OCI-M1 (cell line): Measurements from ENCODE around the gene ACCS.

Experiments
- DNase-seq: peaks from one replicate; lab custom pipeline; 2025; lab: John Stamatoyannopoulos, UW

The ACCS gene

DNA sequence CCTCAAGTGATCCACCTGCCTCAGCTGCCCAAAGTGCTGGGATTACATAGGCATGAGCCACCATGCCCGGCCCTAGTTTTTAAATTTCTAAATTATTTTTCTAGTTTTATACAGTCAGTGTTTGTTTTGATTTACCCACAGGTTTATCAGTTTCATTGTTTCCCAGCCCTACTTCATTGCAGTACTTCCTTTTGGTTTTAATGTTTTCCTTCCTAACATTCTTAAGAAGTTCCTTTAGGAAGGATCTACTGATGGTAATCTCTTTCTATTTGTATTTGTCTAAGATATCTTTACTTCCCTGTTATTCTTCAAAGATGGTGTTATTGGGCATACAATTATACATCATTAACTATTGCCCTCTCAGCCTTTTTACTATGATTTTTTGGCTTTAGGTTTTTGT is 24.5 kb downstream of the ACCS start:
- no peak for DNase-seq

DNA sequence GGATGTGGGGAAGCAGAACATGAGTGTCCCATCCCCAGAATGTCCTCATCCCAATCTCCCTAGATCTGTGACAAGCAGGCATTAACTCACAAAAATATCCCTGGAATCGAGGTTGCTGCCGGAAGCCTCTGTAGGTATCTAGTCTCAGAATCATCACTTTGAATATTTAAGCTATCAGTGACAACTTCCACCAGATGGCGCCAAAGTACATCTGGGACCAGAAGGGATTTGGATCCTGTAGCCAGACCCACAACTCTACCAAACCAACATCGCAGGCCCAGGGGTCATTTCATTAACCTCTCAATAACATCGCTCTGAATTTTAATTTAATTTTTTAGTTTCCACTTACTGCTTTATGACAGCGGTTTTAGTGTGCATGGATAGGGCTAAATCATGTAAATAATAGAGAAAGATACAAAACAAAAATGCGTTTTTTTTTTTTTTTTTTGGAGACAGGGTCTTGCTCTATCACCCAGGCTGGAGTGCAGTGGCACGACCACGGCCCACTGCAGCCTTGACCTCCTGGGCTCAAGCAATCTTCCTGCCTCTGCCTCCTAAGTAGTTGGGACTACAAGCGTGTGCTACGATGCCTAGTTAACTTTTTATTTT is 28.3 kb downstream of the ACCS start:
- DNase-seq, result peak; percentile 91

DNA sequence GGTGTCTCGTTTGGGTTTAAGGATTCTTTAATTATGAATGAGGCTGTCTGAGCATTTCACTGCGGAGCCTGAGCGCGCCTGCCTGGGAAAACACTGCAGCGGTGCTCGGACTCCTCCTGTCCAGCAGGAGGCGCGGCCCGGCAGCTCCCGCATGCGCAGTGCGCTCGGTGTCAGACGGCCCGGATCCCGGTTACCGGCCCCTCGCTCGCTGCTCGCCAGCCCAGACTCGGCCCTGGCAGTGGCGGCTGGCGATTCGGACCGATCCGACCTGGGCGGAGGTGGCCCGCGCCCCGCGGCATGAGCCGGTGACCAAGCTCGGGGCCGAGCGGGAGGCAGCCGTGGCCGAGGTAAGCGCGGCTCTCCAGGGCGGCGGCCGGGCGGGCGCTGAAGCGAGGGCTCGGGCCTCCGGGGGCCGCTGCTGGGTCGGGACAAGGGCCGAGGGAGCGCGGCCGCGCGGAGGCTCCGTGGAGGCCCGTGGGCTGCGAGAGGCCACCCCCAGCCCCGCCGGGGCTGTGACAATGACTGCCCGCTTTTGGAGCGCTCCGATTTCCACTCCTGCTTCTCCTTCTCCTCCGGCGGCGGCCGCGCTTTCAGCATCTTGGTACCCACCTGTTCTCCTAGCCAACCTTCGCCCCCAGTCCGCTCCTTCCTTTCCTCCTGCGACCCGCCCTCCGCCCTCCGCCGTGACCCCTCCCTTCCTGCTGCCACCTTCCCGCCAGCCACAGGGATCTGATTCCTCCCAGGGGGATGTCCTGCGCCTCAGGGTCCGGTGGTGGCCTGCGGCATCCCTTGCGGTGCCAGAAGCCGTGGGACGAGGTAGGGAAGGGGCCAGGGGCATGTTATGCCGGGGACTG is 29.7 kb downstream of the ACCS start, which contains the start of gene EXT2:
Gene EXT2, plus strand, starts transcription at position 173 of the 854 bp plus-strand sequence. CDS start 12,035 bp downstream, outside the sequence.
- DNase-seq, result peak; percentile 88

DNA sequence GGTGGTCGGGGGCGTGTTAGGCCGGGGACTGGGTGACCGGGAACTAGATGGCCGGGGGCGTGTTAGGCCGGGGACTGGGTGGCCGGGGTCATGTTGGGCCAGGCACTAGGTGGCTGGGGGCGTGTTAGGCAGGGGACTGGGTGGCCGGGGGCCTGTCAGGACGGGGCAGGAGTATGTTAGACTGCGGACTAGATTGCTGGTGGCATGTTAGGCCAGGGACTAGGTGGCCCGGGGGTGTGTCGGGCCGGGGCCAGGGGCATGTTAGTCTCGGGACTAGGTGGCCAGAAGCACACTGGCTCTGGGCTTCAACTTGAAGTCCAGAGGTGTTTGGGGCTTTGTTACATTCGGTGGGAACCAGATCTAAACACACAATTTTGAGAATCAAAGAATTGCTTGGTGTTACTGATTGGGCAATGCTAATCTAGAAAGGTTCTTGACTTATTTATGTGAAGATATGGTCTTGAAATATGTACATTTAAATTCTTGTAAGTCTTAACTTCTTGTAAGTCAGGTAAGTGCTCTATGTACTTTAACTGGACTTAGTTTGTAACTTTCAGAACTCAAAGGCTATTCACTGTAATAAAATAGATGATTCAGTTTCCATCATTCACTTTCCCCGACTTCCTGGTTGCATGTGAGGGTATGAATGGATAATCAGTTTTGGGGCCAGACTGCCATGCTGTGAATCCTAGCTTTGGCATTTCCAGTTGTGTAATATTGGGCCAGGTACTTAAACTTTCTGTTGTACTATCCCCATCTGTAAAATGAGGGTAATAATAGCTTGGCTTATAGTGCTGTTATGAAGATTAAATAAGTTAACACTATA is 30.5 kb downstream of the ACCS start:
- DNase-seq, result no peak

DNA sequence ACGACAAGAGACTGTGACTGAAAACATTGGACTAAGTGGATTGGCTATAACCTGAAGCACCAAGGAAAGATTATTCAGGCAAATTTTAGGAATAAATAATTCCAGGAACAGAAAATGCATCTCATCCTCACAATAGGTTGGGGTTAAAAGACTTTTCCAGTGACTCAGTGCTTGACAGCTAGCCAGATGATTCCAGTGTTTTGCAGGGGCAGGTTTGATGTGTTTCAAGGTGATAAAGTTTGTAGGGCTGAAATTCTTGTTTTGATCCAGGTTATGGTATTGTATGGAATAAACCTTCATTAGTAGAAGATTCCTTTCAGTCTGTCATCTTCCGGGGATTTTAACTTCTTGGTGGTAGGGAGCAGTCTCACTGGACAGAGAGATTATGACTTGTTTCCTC is 31.8 kb downstream of the ACCS start:
- DNase-seq, result no peak

DNA sequence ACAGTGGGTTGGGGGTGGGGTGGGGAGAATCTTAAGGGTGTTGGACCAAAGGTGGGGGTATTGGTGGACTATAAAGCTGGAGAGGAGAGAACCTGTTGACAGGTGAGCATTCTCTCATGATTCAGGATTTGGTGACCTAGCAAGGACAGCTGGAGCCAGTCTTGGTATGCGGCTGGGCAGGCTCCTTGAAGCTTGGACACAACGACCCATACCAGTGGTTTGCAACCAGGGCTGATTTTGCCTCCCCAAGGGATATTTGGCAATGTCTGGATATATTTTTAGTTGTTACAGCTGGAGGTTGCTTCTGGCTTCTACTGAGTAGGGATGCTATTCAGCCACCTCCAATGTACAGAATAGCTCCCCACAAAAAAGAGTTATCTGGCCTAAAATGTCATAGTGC is 35.0 kb downstream of the ACCS start:
- DNase-seq, result no peak

DNA sequence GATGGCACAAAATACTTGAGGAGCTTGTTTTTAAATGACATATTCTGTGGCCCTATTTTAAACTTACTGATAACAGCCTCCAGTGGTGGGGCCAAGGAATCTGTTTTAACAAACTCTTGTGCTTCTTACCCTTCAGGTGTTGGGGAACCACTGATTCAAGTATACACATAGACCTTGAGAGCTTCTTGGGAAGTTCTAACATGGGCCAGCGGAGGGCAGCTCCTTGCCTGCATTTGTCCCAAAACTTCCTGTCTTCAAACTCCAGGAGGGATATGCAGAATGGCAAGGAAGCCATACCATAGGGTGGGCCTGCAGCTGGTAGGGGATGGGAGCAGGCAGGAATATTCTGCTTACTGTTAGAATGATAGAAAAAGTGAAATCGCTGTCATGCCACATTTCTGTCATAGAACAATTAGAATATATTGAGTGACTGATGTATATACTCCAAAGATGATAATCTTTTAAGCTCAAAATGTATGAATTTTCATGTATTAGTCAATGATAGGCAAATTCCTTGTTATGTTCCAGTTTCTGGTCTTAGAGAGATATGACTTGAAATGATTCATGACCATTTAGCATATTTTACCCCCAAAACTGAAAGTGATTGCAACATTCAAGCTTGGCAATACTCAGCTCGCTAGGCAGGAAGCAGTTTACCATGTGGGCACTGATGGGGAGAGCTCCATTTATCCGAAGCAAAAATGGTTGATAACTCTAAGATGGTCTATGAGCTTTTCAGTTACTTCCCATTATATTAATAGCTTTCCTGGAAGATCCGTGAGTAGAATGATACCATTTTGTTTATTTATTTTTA is 38.6 kb downstream of the ACCS start:
- peak; percentile 20 for DNase-seq

DNA sequence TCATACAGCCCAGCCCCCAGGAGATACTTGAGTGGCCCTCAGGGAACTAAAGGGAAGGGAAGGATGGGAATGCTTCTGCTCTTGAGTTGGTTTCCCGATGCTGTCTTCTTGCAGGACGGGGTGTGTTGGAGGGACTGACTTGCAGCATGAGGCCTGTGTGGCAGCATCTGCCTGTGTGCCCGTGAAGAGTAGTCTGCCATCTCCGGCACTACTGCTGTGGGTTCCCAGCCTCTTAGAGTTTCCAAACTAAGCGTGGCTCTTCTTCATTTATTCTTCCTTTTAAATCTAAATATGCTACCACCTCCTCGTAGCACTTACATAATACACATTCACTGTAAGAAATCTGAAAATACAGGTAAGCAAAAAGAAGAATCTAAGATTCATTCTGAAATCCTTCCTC is 42.2 kb downstream of the ACCS start:
- DNase-seq, result no peak

DNA sequence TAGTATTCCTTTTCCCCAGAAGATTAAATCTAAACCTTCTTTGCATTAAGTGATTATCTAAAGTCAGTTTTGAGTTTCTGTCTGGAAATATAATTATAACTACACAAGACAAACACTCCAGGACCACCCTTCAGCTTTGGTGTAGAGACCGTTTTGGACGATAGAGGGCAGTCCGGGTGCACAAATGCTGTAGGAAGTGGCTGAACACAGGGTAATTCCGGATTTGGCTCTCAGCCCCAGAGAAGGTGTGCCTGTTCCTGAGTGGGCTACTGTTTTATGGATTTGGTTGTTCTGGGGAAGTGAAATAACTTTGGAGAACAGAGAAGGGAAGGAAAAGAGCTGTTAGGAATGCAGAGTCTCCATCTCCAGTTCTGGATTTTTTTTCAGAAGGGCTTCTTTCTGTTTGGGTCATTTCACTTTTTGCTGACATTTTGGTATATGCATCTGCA is 44.2 kb downstream of the ACCS start:
- peak; percentile 79 for DNase-seq

DNA sequence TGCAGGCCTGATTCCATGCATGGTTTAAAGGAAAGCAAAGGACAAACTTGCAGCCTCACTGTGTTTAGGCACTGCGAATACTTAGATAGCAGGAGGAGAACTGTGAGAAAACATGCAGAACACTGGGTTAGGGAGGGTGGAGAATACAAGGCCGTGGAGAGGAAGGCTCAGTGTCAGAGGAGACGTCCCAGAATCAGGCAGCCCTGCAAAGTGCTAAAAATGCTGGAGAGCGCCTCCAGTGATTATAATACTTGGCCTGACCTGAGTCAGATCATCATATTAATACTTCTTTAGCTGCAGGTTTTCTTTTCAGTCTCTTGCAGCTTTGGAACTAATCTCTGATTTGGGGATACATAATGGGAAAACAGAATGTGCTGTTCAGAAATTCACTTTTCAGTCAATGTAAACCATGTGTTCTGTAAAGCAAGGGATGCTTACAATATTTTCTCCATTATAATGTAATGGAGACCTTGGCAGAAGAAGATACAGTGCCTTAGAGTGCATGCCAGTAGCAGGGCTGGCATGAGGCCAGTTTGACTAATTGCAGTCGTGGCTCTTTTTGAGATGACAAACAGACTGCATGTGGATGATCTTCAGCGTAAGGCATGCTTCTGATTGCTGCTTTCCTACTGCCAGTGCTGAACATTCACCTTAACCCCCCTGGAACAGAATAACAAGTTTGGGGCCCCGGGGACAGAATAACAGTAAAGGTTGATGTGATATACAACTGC is 46.2 kb downstream of the ACCS start:
- DNase-seq, result no peak

DNA sequence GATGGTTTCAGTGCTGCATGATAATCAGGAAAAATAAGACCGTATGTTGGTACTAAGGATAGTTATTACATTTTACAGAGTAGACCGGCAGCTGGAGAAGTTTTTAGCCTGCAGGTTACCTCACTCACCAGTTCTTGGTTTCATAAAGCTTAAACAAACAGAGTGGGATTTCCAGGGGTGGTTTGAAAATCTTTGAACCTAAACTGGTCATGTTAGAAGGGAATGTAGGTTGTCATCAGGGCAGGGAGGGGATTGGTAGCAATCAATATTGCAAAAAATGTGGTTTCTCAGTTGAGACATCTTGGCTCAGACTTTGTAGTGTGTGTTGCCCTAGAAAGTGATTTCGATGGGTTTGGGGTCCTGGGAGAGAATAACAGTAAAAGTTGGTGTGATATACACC is 46.9 kb downstream of the ACCS start:
- DNase-seq, result no peak

DNA sequence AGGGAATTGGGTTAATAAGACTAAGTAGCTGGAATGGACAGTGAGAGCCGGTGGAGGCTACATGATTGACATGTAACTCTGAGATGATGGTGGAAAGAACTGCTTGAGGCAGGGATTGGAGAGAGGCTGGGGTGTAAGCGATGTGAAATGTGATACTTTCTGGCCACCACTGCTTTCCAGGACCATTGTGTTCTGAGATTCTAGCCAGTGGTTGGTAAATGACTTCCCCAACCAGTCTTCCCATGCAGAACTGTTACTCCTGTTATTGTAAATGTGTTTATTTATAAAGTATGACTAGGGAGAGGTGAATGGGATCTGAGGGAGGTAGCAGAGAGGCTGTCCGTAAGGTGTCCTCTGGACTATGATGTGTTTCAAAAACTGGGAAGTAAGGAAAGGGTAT is 47.5 kb downstream of the ACCS start:
- DNase-seq, result no peak

DNA sequence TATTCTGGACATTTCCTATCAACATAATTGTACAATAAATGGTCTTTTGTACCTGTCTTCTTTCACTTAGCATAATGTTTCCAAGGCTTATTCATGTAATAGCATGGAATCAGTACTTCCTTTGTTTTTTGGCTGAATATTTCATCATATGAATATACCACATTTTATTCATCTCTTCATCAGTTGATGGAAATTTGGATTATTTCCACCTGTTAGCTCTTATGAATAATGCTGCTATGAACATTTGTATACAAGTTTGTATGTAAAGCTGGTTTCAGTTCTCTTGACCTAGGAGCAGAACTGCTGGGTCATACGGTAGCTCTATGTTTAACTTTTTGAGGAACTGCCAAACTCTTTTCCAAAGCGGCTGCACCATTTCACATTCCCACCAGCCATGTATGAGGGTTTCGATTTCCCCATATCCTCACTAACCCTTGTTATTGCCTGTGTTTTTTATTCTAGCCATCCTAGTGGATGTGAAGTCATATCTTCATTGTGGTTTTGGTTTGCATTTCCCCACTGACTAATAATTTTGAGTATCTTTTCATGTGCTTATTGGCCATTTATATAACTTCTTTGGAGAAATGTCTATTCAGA is 50.3 kb downstream of the ACCS start:
- no peak for DNase-seq

DNA sequence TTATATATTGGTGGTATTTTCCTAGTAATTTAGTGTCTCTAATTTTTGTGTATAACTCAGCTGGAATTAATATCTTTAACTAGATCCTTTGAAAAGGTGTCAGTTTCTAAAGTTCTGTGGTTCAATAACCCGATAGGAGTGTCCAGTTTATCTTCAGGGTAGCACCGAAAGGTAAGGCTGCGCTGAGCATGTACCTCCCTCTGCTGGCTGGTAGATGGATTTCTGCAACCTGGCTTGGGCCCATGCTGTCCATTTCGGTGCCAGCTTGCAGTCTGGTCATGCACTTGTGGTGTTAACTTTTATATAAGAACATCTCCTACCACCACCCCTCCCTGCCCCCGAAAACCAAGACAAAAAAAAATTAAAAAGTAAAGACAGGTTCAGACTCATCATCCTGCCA is 54.1 kb downstream of the ACCS start:
- no peak for DNase-seq

DNA sequence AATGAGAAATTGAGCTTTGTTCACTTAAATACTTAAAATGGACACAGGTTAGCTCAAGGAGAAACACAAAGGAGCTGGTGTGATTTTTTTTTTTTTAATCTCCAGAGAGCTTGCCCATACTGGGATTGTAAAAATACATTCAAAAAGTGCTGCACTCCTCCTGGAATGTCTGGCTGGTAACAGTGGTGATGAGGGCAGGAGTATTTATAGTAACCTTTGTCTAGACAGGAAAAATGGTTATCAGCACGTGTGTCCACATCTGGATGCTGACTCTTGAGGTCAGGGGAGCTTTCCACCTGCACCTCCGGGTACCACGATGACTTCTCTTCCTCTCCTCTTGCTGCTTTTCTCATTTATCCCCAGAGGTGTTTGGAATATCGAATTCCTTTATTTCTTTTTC is 59.5 kb downstream of the ACCS start:
- DNase-seq, result no peak

DNA sequence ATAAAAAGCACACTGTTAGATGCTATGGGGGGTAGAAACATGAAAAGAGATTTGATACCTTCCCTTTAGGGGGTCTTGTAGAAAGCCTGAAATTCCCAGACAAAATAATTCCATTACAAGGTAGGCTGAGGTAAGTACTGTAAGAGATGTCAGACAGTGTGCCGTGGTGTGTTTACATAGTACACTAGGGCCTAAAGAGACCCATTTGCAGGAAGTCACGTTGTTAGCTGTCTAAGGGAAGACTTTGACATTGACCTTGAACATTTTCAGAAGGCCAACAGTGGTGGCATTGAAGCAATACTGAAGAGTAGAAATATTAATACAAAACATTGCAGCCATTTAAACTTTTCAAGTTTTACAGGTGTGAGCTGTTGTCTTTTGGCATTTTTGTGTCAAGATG is 60.2 kb downstream of the ACCS start:
- DNase-seq, result no peak

DNA sequence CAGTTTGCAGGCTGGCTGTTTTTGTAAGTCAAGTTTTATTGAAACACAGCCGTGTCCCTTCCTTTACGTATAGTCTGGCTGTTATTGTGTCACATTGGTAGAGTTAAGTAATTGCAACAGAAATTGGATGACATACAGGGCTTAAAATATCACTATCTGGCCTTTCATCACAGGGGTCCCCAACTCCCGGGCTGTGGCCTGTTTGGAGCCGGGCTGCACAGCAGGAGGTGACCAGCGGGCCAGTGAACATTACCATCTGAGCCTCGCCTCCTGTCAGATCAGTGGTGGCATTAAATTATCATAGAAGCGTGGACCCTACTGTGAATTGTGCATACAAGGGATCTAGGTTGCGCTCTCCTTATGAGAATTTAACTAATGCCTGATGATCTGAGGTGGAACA is 61.1 kb downstream of the ACCS start:
- no peak for DNase-seq

DNA sequence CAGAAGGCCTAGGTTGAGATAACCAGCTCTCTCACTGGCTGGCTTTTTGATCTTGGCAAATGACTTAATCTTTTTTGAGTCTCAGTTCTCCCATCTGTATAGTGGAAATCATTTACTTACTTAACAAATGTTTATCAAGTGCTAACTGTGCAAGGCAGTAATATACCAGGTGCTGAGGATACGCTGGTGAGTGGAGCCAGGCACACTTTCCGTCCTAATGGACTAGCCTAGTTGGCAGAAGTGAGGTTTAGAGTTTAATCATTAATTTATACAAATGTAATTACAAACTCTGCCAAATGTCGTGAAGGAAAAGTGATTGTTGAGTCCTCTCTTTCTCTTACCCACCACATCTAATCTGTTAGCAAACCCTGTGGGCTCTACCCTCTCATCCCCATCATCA is 62.7 kb downstream of the ACCS start:
- DNase-seq, result no peak

DNA sequence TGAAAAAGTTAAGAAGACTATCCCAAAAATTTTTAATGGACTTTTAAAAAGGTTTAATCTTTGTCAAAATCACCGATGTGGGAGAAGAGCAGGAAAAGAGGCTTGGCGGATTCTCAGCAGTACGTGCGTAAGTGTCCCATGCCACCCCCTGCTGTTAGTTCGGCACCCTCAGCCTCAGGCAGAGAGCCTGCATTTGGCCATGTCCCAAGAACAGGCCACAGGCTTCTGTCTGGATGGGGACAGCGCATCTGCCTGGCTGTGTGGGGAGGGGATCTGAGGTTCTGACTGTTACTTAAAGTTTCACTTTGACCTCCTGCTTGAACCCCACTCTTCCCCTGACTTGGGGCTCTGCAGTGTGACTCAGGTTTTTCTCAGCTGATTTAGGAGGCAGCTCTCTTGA is 64.7 kb downstream of the ACCS start:
- no peak for DNase-seq

DNA sequence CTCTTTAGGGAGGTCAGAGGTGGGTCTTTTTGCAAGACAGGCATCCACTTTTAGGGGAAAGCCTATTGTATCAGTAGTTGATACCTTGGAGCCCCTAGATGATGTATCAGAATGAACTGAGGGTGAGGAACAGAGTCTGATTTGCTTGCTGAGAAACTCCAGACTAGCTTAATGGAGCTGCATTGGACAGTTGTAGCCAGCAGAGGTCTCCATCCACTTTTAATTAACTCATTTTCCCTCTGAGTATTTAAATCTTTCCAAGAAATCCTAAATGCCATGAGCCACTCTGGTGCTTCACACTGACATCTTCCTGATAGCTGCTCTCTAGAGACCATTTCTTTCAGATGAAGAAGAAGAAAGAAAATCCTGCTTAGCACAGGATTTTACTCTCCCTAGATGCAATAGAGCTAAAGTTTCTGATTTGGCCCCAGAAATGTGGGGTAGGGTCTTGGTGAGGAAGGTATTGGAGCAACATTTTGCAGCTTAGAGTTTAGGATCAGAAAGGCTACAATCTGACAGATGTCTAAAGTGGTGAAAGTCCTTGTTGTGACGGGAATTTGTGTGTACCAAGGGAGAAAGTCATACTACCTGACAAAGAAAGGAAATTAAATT is 67.4 kb downstream of the ACCS start:
- DNase-seq, result peak; percentile 44
